Stimulated activated CD4-positive, alpha-beta T cell treated with anti-CD3 and anti-CD28 coated beads, Interleukin-12 subunit alpha, Interleukin-12 subunit beta, amount 100 ng/mL, for 24 hours (primary cell): Measurements from ENCODE around the gene PIK3CD.
"Not testable (repeated sequence)": the region's sequence is repeated elsewhere in the genome, so short reads cannot be mapped to it uniquely, and the experiment has no call there.

Source experiments
- DNase-seq, 2 experiments: peaks; one replicate each; pipeline ENCODE4 v3.0.0-alpha.2; 2020; ENCODE audit warnings: low read depth in 2 of 2

PIK3CD gene

GRCh38 chr1:9688599-9688998, 37.1 kb downstream of the PIK3CD start:
- no peak for DNase-seq

GRCh38 chr1:9689011-9689706, 37.6 kb downstream of the PIK3CD start:
- peak; percentile 61 to 81 for DNase-seq

GRCh38 chr1:9689971-9690381, 38.4 kb downstream of the PIK3CD start:
- no peak for DNase-seq

GRCh38 chr1:9690440-9691107, 39.0 kb downstream of the PIK3CD start:
- DNase-seq, result no peak

- no peak for DNase-seq
Observed at GRCh38 chr1:9691108-9691445, 39.5 kb downstream of the PIK3CD start.

- DNase-seq, result no peak
Observed at GRCh38 chr1:9691691-9692090, 40.2 kb downstream of the PIK3CD start.

- DNase-seq, result no peak
Observed at GRCh38 chr1:9696793-9697192, 45.3 kb downstream of the PIK3CD start.

GRCh38 chr1:9699361-9699760, 47.8 kb downstream of the PIK3CD start:
- no peak for DNase-seq

GRCh38 chr1:9700340-9700739, 48.8 kb downstream of the PIK3CD start:
- no peak for DNase-seq

GRCh38 chr1:9701665-9702064, 50.1 kb downstream of the PIK3CD start:
- DNase-seq, result no peak

GRCh38 chr1:9703165-9703509, 51.6 kb downstream of the PIK3CD start:
- DNase-seq, result no peak

GRCh38 chr1:9703681-9704080, 52.1 kb downstream of the PIK3CD start:
- DNase-seq, result no peak

GRCh38 chr1:9705337-9706093, 54.0 kb downstream of the PIK3CD start:
- no peak for DNase-seq

GRCh38 chr1:9706178-9706577, 54.6 kb downstream of the PIK3CD start:
- no peak for DNase-seq

- DNase-seq, result no peak
Observed at GRCh38 chr1:9710037-9710436, 58.5 kb downstream of the PIK3CD start.

GRCh38 chr1:9711466-9712020, 60.0 kb downstream of the PIK3CD start:
- DNase-seq, result no peak

- DNase-seq, result not testable (repeated sequence)
Observed at GRCh38 chr1:9712767-9713166, 61.2 kb downstream of the PIK3CD start.

- DNase-seq, result no peak
Observed at GRCh38 chr1:9714257-9714718, 62.8 kb downstream of the PIK3CD start.

- DNase-seq, result no peak
Observed at GRCh38 chr1:9715536-9716226, 64.2 kb downstream of the PIK3CD start.

GRCh38 chr1:9716404-9717192, 65.1 kb downstream of the PIK3CD start:
- no peak for DNase-seq
